Central memory CD4-positive, alpha-beta T cell (primary cell): Measurements from ENCODE around the gene GPC5.
"Not testable (repeated sequence)": the region's sequence is repeated elsewhere in the genome, so short reads cannot be mapped to it uniquely, and the experiment has no call there.

Source experiments
- DNase-seq: peaks from one replicate; pipeline ENCODE4 v3.0.0; 2022

Gene GPC5

DNA sequence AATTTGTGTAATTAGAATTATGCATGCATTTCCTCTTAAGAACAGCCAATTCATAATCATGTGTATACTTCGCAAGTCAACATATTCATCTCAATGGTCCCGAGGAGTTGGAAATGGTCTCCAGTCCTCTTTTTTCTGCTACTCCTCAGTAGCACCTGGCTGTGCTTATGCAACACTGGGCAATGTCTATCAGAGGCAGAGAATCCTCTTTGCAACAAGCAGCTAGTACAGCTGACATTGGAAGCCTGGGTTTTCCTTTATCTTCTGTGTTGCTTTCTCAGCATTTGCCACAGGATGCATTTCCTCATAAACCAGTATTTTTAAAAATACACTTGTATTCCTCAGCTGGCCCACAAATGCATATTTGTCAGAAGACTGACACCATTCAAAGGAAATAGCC lies 1422.9 kb downstream of the GPC5 start:
- DNase-seq = no peak

DNA sequence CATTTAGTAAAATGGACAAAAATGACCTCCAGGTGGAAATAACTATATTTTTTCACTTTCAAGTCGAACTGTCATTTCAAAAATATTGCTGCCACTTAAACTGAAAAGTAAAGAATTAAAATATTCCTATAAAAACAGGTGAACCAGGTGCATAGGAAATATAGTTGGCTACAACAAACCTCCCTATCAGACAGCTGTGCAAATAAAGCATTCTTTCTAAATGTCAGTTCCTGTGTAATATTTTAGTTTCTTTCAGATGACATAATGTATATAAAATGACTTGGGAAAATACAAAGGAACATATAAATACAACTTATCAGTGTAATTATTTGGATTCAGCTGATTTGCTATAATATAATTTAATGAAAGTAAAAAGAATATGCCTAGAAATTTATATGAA lies 1424.6 kb downstream of the GPC5 start:
- DNase-seq = no peak

DNA sequence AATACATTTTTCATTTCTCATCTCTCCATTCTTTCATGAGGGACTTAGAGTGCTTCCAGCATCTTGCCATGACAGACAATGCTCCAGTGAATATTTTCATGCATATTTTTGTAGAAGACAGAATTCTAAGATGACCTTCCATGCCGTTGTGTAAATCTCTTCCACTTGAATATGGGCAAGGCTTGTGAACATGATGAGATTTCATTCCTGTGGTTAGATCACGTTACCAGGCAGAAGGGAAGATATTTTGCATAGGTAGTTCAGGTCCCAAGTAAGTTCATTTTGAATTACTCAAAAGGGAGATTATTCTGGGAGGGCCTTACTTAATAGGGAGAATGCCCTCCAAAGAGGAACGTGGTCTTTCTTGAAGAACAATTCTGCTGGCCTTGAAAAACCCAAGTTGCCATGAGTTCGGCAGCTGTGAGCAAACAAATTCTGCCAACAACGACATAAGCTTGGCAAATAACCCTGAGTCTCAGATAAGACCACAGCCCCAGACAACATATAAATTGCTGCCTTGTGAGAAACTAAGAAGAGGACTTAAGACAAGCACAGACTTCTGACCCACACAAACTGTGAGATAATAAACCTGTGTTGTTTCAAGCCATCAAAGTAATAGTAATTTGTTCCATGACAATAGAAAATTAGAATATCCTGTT lies 1427.6 kb downstream of the GPC5 start:
- no peak for DNase-seq

DNA sequence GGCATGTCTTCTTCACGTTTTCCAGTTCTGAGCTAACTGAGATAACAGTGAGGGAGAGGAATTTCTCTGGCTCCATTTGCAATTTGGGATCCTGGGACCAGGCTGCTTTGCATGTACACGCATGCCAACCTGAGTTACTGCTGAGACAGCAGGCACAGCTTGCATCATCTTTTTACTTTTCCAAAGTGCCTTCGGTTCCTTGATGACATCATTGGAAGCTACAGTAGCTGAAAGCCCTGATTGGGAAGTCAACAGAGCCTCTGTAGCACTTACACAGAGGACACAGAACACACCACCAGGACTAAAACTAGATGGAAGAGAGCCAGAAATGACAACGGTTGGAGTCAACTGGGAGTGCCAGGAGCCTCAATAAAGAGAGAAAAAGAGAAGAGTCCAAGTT lies 1429.1 kb downstream of the GPC5 start:
- no peak for DNase-seq

DNA sequence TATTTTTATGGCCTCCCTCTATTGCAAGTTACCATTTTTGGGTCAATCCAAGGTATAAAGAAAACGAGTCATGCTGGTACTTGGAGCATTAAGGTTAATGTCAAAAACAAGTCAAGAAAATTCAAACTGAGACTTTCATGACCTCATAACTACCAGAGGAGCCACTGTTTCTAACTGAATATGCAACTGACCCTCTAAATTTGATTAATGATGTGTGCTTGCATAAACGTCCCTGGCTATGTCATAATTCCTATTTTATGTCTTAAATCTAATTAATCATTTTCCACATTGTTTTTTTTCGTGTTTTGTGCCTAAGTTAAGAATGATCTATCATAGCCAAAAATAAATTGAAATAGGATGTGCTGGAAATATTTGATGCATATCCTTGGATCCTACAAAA lies 1431.5 kb downstream of the GPC5 start:
- no peak for DNase-seq

DNA sequence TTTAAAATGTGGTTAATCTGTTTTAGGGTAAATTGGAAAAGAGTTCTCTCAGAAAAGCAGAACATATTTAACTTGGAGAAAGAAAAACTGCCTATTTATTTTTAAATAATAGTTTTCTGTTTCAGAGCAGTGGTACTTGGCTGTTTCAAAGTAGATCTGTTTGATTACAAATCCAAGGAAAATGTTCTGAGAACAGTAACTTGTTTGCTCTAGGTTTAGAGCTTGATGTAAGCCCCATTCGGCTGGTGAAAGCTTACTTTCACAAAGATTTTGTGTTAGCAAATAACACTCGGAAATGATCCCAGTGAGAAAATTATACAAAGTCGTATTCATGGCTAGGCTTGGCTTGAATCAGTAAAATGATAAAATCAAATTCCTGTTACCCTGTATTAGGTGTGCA lies 1432.4 kb downstream of the GPC5 start:
- DNase-seq = no peak

DNA sequence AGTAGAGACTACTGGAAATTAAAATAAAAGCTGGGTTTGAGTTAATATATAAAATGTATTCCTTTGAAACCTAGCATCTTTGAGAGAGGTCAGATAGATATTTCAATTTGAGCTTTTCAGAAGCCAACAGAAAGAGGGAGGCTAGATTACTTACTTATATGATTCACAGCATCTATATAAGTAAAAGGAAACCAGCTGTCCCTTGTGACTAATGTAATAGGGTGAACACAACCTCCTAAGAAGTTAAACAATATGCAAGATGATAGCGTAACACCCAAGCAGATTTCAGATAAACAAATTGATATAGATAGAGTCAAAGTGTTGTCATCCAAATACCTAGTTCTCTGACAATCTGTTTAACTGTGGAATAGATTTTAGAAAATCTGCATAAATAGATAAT lies 1434.7 kb downstream of the GPC5 start:
- no peak for DNase-seq

DNA sequence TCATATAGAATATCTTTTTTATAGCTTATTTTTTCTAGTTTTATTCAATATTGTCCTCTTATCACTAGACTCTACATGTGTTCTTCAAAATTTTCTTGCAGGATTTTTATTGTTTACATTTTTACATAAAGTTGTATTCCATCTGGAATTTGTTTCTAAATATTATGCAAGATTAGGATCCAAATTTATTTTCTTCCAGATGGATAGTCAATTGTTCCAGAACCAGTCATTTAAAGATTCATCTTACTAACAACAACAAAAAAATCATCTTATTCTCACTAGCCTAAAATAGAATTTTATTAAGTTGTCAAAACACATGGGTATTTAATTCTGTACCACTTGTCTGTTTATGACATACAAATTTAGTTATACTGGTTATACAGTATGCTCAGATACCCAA lies 1437.8 kb downstream of the GPC5 start:
- DNase-seq = no peak

DNA sequence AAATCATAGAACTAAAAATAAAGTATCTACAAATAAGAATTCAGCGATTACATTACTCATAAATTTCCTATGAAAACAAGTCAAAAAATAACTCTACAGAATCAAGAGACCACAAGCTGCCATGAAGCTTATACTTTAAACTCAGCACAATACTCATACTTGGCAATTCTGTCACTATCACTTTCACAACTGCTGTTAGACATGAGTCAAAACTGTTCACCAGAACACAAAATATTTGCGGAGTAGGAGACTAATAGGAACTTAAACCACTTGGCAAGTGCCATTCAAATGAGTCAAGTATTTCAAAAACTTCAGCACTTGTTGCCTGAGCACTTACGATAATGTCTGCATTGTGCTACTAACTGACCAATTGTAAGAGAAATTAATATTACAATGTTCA lies 1440.4 kb downstream of the GPC5 start:
- no peak for DNase-seq

DNA sequence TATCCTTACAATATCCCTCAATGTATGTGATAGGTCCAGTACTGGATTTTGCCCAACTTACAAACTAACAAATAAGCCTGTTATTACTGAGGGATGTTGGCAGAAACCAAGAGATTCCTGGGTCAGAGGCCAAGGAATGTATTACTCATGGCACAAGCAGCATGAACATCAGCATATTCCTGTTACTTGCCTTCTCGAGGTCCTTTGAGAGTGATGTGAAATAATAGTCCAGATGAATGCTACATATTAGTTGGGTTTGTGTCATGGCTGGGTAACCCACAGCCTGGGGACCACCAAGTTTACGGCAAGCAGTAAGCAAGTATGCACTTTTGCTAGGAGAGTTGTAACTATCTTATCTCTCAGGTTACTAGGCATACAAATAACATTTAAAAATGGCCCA lies 1443.7 kb downstream of the GPC5 start:
- no peak for DNase-seq

DNA sequence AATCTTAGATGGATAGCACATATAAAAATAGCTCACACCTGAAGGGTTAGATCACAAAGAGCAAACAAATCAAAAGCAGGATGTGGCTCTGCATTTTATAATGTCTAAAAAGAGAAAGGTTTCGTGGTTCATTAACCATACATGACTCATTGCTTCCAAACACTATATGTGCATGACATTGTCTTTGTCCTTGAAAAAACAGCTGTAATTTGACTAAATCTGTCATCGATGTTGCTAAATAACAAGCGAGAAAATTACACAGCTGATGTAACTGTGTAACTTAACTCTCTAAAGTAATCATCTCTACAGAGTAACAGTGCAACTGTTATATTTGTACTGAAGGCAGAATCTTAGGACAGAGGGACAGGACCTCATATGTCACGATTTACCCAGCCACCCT lies 1445.1 kb downstream of the GPC5 start:
- DNase-seq = no peak

DNA sequence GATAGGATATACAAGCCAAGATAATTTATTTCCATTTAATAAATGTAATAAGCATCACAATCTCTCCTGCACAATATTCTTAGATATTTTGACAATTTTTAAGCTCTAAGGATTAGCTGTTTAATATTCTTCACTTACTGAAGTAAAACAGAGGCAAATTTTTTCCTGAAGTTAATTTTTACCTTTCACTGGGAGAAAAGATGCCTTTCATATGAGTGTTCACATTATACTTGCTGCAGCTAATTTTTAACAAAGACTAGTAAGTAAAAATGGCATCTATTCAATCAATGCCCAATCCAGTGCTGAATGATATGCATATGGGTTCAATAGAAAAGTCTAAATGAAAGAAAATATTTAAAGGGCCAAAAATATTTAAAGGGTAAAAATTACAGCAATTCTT lies 1451.0 kb downstream of the GPC5 start:
- no peak for DNase-seq

DNA sequence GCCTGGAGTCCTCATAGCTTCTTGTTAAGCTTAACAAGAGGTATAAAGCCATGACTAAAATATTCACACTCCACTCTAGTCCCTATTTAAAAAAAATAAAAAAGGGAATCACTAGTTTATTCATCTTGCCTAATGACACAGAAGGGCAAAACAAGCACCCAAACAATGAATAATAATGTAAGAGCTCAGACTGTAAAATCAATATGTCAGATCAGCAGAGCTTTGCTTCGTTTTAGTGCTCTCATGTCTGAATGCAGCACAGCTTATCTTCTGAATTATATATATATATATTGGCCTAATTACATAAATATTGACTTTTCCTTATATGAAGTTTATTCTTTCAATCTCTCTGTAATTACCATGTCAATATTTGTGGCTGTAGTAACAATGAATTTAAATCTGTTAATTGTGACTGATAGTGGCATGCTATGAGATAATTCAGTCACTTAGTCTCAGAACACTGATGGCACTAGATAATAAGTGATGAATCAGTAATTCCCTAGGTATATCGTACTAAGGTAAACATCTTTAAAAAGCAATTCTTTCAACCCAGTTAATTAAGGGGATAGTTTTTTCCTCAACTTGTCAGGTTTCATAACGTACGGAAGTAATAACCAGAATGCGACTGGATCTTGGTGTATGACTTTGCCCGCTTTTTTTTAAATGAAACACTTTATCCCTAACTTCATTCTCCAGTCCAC lies 1466.3 kb downstream of the GPC5 start:
- DNase-seq = no peak

DNA sequence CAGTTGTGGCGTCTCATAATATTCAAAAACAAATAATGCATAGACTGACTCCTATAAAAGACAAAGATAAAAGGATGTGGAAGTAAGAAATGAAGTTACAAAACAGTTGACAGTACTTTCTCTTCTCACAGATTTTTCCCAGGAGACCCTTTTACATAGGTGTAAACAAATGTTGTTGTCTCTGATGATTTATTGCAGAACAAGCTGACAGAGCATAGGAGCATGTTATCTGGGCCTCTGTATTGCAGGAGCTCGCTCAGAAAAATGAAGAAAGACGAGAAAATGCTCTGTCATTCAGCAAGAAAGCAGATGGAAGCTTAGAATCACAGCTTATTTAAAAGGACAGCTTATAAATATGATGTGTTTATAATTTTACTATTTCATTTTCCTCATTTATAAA lies 1474.6 kb downstream of the GPC5 start:
- no peak for DNase-seq

DNA sequence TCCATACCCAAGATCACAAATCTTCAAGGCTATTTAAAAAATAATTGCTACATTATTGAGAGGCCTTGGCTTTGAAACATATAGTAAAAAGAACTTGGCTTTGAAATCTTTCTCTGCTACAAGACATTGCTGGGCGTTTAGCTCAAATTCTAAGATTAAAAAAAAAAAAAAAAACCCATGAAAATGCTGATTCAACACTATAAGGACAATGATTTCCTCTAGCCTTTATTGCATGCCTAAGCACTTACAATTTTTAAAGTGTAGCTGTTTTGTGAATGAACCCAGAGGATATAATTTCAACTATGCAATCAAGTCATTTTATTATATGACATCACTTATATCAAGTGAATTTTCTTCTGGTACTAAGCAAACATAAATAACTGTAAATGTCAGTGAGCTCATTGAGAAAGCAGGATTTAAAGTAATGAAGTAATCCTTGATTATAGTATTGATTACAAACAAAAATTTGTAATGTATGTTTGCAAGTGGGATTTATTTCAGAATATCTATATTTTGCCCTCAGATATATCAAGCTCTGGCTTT lies 1488.2 kb downstream of the GPC5 start:
- no peak for DNase-seq

DNA sequence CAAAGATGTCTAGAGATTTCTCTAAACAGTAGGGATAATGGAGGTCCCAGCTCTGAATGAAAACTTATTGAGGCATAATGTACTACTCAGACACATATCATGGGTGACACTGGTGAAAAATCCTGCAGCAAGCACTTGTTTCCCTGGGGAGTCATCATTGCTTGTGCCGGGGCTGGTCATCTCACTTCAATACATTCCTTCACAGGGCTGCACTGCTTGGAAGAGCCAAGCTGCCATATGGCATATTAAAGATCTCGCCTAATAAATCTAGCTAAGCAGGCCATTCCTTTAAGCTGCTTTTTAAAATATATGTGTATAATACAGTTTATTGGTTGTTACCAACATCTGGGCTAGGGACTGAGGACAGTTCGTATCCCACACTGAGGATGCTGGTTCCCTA lies 1496.0 kb downstream of the GPC5 start:
- no peak for DNase-seq

DNA sequence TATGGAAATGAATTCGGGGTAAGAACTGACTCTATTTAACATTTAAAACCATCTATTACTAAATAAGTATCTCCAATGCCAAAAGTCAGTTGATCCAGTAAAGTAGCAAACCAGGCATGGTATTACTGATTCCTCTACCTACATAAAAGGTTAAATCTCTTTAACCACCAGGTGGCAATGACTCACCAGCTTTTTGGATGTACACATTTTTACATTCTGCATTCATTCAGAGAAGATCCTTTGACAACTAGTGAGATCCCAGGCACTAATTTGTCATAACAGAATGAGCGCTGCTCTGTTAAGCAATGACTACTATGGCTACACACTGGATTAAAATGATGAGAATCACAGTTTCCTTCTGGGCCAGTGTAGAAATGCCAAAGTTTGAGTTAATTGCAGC lies 1498.4 kb downstream of the GPC5 start:
- DNase-seq = no peak

DNA sequence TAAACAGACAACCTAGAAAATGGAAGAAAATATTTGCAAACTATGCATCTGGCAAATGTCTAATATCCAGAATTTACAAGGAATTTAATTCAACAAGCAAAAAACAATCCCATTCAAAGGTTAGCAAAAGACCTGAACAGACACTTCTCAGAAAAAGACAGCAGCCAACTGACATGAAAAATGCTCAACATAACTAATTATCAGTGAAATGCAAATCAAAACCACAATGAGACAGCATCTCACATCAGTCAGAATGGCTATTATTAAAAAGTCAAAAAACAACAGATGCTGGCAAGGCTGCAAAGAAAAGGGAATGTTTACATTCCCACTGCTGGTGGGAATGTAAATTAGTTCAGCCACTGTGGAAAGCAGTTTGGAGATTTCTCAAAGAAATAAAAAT lies 1500.5 kb downstream of the GPC5 start:
- not testable (repeated sequence) for DNase-seq

DNA sequence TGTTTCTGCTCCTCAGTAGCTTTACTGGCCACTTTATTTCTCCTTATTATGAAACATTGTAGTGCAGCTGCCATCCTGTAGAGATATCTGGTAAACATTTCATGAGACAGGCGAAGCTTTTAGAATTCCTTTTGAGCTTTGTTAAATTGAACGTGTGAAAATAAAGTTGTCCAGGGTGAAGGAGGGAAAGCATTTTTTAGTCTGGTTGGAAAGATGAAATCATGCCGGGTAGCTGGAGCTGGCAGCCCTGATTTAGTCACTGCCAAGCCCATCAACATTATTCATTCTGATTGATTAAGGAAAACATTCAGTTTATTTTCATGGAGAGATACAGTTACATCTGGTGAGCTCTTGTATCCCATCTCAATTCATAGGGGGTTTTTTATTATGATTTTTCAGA lies 1502.0 kb downstream of the GPC5 start:
- DNase-seq = no peak

DNA sequence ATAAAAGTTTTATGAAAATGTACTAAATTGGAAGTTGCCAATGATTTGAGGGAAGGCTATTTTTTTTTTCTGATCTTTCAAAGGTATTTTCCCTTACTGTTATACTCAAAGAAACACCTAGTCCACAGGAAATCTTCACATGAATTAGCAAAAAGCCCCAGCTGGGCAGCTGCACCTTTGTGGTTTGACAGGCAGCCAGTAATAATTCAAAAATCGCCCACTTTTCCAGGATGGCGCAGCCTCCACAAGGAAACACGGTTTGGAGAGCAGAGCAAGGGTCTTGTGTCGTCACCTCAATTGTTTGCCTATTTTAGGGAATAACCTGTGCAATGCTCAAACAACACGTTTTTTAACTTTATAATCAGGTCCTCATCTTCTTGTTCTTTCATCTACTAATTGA lies 1503.3 kb downstream of the GPC5 start:
- DNase-seq = no peak

DNA sequence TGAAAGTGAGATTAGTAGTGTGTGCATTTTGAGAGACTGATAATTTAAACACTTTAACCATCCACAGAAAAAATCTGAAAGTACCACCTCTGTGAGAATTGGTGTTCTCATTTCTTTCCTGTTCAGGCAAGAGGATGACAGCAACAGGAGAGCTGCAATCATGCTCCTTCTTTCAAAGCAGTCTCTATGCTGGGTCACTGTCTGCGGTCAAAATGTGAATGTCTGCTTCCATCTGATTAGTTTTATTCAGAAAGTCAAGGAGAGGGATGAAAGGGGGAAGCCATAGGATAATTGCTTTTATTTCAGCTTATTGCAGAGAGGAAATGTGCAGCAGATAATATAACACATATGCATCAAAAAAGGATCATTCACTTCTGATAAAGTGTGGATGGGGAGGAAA lies 1514.2 kb downstream of the GPC5 start:
- DNase-seq = no peak

DNA sequence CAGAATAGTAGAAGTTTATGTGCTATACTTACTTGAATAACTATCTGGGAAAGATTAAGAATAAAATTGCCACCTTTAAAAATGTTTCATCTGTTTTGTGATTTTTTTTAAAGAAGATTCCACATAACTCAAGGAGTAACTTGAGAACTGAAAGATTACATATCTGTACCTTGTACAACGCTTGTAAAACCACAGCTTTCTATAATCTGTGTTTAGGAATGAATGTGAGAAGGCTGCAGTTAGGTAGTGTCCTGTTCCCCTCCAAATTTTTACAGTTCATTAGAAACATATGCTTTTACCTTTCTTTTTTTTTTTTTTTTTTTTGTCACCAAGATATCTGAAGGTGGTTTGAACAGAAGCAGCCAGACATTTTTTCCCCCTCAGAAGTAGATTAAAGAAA lies 1515.4 kb downstream of the GPC5 start:
- no peak for DNase-seq
